ENCODE data around the gene ARHGEF37. TPM values are rescaled to one million over a fixed set of nuclear protein-coding genes. Genes with fewer than 3 reads are reported as not detected.

Gene ARHGEF37
- total and polyA plus RNA-seq, 4 donors = 0.71 to 6.1 (median 2.7) TPM

- H3K9ac ChIP-seq (ENCODE audit: low read depth in 1 of 2, low read length in 2 of 2) = no peak overlapping the region
- no peak overlapping the region for H3K4me3 ChIP-seq (ENCODE audit: low read depth in 1 of 3, low read length in 3 of 3)
- no peak for TF ChIP-seq RAD21 (IDR thresholded peaks at IDR 0.05)
- no peak for TF ChIP-seq MAX (IDR thresholded peaks at IDR 0.05)
- no peak for TF ChIP-seq GABPA (IDR thresholded peaks at IDR 0.05 in 1 of 2, conservative IDR thresholded peaks at IDR 0.05 in 1 of 2)
- TF ChIP-seq FOXA2 (IDR thresholded peaks at IDR 0.05) = no peak
- H3K36me3 ChIP-seq (ENCODE audit: control insufficient read depth in 4 of 4, insufficient read depth in 3 of 4, low read depth in 1 of 4, low read length in 3 of 4) = no peaks in the 10 kb centered on the region
- no peaks in the 10 kb centered on the region for H3K27me3 ChIP-seq (ENCODE audit: control insufficient read depth in 4 of 4, insufficient read depth in 4 of 4, low read length in 3 of 4)
- DNase-seq (ENCODE audit: low spot score) = no peak
- peaks cover 5 to 19% (median 15%) of the 10 kb centered on the region in 4 donors for H3K4me1 ChIP-seq (ENCODE audit: control insufficient read depth in 4 of 4, insufficient read depth in 4 of 4, low read length in 3 of 4)
- H3K27ac ChIP-seq (ENCODE audit: low read depth in 1 of 2, low read length in 2 of 2) = no peak overlapping the region
- H3K9me3 ChIP-seq (ENCODE audit: control insufficient read depth in 4 of 4, low read length in 3 of 4) = no peaks in the 10 kb centered on the region
- 97% methylated on average over 5 of the region's 5 CpGs for WGBS
Observed at GRCh38 chr5:149636191-149636860, 55.0 kb downstream of the ARHGEF37 start.

GRCh38 chr5:149636861-149637246, 55.6 kb downstream of the ARHGEF37 start:
- WGBS = 33% methylated on average over 6 of the region's 6 CpGs
- Histone ChIP-seq H3K4me1 (ENCODE audit: control insufficient read depth in 4 of 4, insufficient read depth in 4 of 4, low read length in 3 of 4) (peaks cover 5 to 21% (median 17%) of the 10 kb centered on the region in 4 donors), H3K9me3 (ENCODE audit: control insufficient read depth in 4 of 4, low read length in 3 of 4) (no peaks in the 10 kb centered on the region), H3K36me3 (ENCODE audit: control insufficient read depth in 4 of 4, insufficient read depth in 3 of 4, low read depth in 1 of 4, low read length in 3 of 4) (no peaks in the 10 kb centered on the region), H3K27ac (ENCODE audit: low read depth in 1 of 2, low read length in 2 of 2) (no peak overlapping the region), H3K27me3 (ENCODE audit: control insufficient read depth in 4 of 4, insufficient read depth in 4 of 4, low read length in 3 of 4) (no peaks in the 10 kb centered on the region), H3K4me3 (ENCODE audit: low read depth in 1 of 3, low read length in 3 of 3) (no peak overlapping the region), H3K9ac (ENCODE audit: low read depth in 1 of 2, low read length in 2 of 2) (no peak overlapping the region)
- peak; percentile 93 to 99 for TF ChIP-seq RAD21 (IDR thresholded peaks at IDR 0.05)
- peak; percentile 84 for TF ChIP-seq CTCF (IDR thresholded peaks at IDR 0.05; ENCODE audit: low read depth, low read length, missing input control)
- TF ChIP-seq SP1 (IDR thresholded peaks at IDR 0.05) = no peak
- no peak for TF ChIP-seq ZBTB33 (IDR thresholded peaks at IDR 0.05)
- no peak for TF ChIP-seq REST (IDR thresholded peaks at IDR 0.05)
- DNase-seq (ENCODE audit: low spot score) = peak; percentile 82

All from liver (tissue), 9 donors.